Osteoblast (primary cell): ENCODE results near the gene SPNS3. TPM values are rescaled to one million over a fixed set of nuclear protein-coding genes. Genes with fewer than 3 reads are reported as not detected.

Source experiments
- DNase-seq: peaks from one replicate; pipeline ENCODE4 v3.0.0; 2011; ENCODE audit warnings: low spot score, mixed read lengths; ENCODE audit not compliant: insufficient read length; ENCODE audit errors: missing footprints
- H2AFZ ChIP-seq: 2 replicates; pipeline ENCODE4 v1.6.0; 2011; ENCODE audit warnings: mild to moderate bottlenecking, low read length
- H3K27ac ChIP-seq: 2 replicates; pipeline ENCODE4 v1.5.1; 2011; ENCODE audit warnings: mild to moderate bottlenecking, low read depth, low read length, moderate library complexity
- H3K27me3 ChIP-seq: 2 replicates; pipeline ENCODE4 v1.6.0; 2012; ENCODE audit warnings: mild to moderate bottlenecking, control low read depth, inconsistent platforms, low read length, moderate library complexity; ENCODE audit not compliant: insufficient read depth
- H3K36me3 ChIP-seq: 2 replicates; pipeline ENCODE4 v1.5.1; 2011; ENCODE audit warnings: mild to moderate bottlenecking, low read length, control low read depth, moderate library complexity; ENCODE audit not compliant: insufficient read depth
- H3K4me1 ChIP-seq: 2 replicates; pipeline ENCODE4 v1.5.1; 2011; ENCODE audit warnings: mild to moderate bottlenecking, low read length, control low read depth, moderate library complexity; ENCODE audit not compliant: insufficient read depth
- H3K4me2 ChIP-seq: 2 replicates; pipeline ENCODE4 v1.6.0; 2011; ENCODE audit warnings: mild to moderate bottlenecking, low read length; ENCODE audit not compliant: insufficient read depth
- H3K4me3 ChIP-seq: fragments of 200-600 bp; sonication (generic); 3 replicates; pipeline ENCODE4 v1.5.1; 2012; ENCODE audit warnings: mild to moderate bottlenecking, low read length, inconsistent platforms; ENCODE audit not compliant: insufficient read depth
- H3K79me2 ChIP-seq: 2 replicates; pipeline ENCODE4 v1.6.0; 2012; ENCODE audit warnings: mild to moderate bottlenecking, low read length, control low read depth, inconsistent platforms; ENCODE audit not compliant: insufficient read depth
- H3K9me3 ChIP-seq: 2 replicates; pipeline ENCODE4 v1.5.1; 2011; ENCODE audit warnings: low read depth, low read length, control low read depth
- H4K20me1 ChIP-seq: 2 replicates; pipeline ENCODE4 v1.6.0; 2012; ENCODE audit warnings: mild to moderate bottlenecking, low read length, control low read depth; ENCODE audit not compliant: insufficient read depth
- total RNA-seq: library from RNA; depleted of rRNA; stranded (reverse); fragments of >200 nt; gene quantifications from 2 replicates; pipeline ENCODE4 v1.2.3, GENCODE V29; 2012
- TF ChIP-seq, protein P1 (sequence below): IDR thresholded peaks from 2 replicates; pipeline ENCODE4 v1.5.1; 2011; ENCODE audit warnings: mild to moderate bottlenecking, low read depth, low read length, moderate library complexity; ENCODE audit errors: extremely low read depth

SPNS3 gene
- total RNA-seq, 1 donor, result not detected

DNA sequence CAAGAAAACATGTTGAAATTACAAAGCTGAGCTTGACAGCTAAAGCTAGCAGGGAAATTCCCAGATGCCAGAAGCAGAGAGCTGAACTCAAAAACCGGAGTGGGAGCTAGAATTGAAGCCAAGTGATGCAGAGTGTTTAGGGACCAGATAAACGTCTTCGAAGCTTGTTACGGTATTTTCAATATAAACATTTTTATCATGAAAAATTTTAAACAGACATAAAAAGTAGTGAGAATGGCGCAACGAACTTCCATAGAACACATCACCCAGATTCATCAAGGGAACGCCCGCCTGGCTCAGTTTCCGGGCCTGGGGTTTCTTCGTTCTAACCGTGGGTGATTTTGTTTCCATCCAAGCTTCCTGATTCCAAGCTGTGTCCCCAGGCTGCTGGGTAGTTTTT is 83.0 kb downstream of the SPNS3 start:
- Histone ChIP-seq H3K9me3 (no peaks in the 10 kb centered on the region), H3K79me2 (no peaks in the 10 kb centered on the region), H3K27ac (no peak overlapping the region), H3K4me3 (no peak overlapping the region), H3K4me1 (no peaks in the 10 kb centered on the region), H4K20me1 (no peaks in the 10 kb centered on the region), H2AFZ (no peak overlapping the region), H3K27me3 (peaks cover 2% of the 10 kb centered on the region), H3K4me2 (no peak overlapping the region), H3K36me3 (no peaks in the 10 kb centered on the region)
- no peak for DNase-seq
- TF ChIP-seq, protein P1, sequence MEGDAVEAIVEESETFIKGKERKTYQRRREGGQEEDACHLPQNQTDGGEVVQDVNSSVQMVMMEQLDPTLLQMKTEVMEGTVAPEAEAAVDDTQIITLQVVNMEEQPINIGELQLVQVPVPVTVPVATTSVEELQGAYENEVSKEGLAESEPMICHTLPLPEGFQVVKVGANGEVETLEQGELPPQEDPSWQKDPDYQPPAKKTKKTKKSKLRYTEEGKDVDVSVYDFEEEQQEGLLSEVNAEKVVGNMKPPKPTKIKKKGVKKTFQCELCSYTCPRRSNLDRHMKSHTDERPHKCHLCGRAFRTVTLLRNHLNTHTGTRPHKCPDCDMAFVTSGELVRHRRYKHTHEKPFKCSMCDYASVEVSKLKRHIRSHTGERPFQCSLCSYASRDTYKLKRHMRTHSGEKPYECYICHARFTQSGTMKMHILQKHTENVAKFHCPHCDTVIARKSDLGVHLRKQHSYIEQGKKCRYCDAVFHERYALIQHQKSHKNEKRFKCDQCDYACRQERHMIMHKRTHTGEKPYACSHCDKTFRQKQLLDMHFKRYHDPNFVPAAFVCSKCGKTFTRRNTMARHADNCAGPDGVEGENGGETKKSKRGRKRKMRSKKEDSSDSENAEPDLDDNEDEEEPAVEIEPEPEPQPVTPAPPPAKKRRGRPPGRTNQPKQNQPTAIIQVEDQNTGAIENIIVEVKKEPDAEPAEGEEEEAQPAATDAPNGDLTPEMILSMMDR, result no peak

DNA sequence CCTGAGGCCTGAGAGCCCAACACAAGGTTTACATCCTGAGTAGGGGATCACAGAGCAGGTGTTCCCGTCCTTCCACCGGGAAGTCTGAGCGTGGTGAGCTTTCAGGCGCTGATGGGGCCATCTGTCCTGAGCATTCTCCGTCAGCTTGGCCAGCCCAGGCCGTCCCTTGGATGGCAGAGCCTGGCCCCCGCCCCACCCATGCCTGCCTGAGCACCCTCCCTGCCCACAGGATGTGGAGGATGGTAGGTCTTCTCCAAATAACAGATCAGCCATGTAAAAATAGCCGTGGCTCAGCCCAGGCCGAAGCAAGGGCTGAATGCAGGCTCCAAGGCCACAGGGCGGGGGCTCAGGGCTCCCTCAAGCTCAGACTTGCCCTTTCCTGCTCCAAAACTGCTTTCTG is 85.2 kb downstream of the SPNS3 start:
- no peak overlapping the region for H3K27ac ChIP-seq
- no peak overlapping the region for H2AFZ ChIP-seq
- H3K4me3 ChIP-seq, result no peak overlapping the region
- H3K4me1 ChIP-seq, result no peaks in the 10 kb centered on the region
- H3K79me2 ChIP-seq, result no peaks in the 10 kb centered on the region
- no peaks in the 10 kb centered on the region for H4K20me1 ChIP-seq
- no peaks in the 10 kb centered on the region for H3K9me3 ChIP-seq
- TF ChIP-seq, protein P1, result no peak
- no peaks in the 10 kb centered on the region for H3K36me3 ChIP-seq
- H3K27me3 ChIP-seq, result peaks cover 2% of the 10 kb centered on the region
- no peak overlapping the region for H3K4me2 ChIP-seq
- DNase-seq, result no peak

DNA sequence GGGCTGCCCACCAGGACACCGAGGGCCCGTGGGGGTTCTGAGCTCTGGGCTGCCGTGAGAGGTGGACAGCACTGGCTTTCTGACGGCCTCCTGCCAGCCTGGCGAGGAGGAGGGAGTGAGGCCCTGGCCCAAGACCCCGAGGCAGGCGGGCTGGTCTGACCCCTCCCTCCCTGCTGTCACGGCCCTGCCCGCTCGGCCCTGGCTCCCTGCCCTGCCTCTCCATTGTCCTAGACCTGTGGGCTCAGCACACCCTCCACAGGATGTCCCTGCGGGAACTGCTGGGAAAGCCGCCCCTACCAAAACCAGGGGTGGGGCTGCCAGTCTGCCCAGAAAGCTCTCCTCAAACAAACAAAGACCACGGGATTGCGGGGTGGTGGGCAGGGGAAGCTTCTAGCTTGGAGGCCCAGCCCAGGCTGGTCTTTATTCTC is 85.6 kb downstream of the SPNS3 start:
- DNase-seq, result no peak
- Histone ChIP-seq H3K4me3 (no peak overlapping the region), H3K79me2 (no peaks in the 10 kb centered on the region), H3K27me3 (peaks cover 2% of the 10 kb centered on the region), H3K36me3 (no peaks in the 10 kb centered on the region), H3K9me3 (no peaks in the 10 kb centered on the region), H3K4me1 (no peaks in the 10 kb centered on the region), H3K4me2 (no peak overlapping the region), H3K27ac (no peak overlapping the region), H2AFZ (no peak overlapping the region), H4K20me1 (no peaks in the 10 kb centered on the region)
- TF ChIP-seq, protein P1, result no peak

DNA sequence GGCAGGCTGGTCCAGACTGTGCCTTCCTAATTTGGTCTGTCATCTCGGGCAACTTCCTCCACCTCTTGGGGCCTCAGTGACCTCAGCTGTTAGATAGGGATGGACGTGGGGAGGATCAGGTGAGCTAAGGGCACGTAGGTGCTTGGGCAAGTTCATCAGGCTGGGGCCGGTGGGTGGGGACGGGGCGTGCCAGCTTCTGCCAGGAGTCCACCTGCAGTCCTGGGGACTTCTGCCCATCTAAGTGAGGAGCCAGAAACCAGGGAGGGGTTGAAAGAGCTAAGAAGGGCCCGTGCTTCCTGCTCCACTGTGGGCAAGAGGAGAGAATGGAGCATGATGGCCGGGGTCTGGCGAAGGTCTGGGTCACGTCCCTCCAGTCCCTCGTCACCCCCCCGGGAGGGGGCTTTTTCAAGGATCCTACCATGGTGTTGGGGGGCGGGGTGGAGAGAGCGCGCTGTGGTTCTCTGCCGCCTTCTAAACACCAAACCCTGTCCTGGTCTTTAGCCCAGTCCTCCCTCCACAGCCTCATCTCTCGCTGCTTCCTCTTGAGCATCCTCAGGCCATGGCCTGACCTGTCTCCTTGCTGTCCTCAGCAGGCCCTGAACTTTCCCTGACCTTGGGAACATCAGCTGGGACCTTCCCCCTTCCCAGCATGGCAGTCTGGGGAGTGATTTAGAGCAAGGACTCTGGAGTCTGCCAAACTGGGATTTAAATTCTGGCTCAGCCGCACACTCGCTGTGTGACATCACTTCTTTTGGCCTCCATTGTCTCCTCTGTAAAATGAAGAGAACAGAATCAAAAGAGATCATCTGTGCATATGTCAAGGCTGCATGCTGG is 86.5 kb downstream of the SPNS3 start:
- Histone ChIP-seq H3K27me3 (peaks cover 2% of the 10 kb centered on the region), H3K36me3 (no peaks in the 10 kb centered on the region), H3K27ac (no peak overlapping the region), H2AFZ (no peak overlapping the region), H3K9me3 (no peaks in the 10 kb centered on the region), H4K20me1 (no peaks in the 10 kb centered on the region), H3K4me1 (no peaks in the 10 kb centered on the region), H3K4me3 (no peak overlapping the region), H3K4me2 (no peak overlapping the region), H3K79me2 (no peaks in the 10 kb centered on the region)
- no peak for DNase-seq
- TF ChIP-seq, protein P1, result no peak
